ENCODE data around the gene MINDY1. TPM values are rescaled to one million over a fixed set of nuclear protein-coding genes. Genes with fewer than 3 reads are reported as not detected.

The MINDY1 gene
- total and polyA plus RNA-seq, 9 of the 15 experiments (the other 6 are each of a cell fraction or from before 2014, with no cell fraction given), result 0.49 to 11.0 (median 6.0) TPM

GRCh38 chr1:150981805-150982712, 24.6 kb downstream of the MINDY1 start, which contains the start of gene ANXA9 (continued):
- TF ChIP-seq SIN3A (IDR thresholded peaks at IDR 0.05; ENCODE audit: borderline replicate concordance in 2 of 2, control insufficient read depth in 1 of 2, low read depth in 2 of 2, low read length in 2 of 2) (no peak), POLR2G (IDR thresholded peaks at IDR 0.05; ENCODE audit: low read depth, low read length) (0 out of 2 replicates have a peak, but pooled peaks have one; percentile 20), PATZ1 (CRISPR knock-in tag; IDR thresholded peaks at IDR 0.05; ENCODE audit: borderline replicate concordance) (no peak), IRF1 (CRISPR knock-in tag; IDR thresholded peaks at IDR 0.05; ENCODE audit: borderline replicate concordance) (no peak), TAF7 (tag; IDR thresholded peaks at IDR 0.05) (peak; percentile 21; the same call in 1 of the 2 replicates), TAL1 (IDR thresholded peaks at IDR 0.05) (no peak), BACH1 (tag; IDR thresholded peaks at IDR 0.05) (no peak)

Data from K562 (cell line).